ENCODE results near the gene MEF2D. TPM values are rescaled to one million over a fixed set of nuclear protein-coding genes. Genes with fewer than 3 reads are reported as not detected.

The MEF2D gene
- total and polyA plus RNA-seq, 7 experiments from 2014 or later: 4.5 to 190 (median 61.6) TPM

- CTCF ChIA-PET: interaction anchor here (0.7 to 4.8 kb wide), 8 partner anchors 9 to 236 kb away, joined by 3 to 22 read pairs (median 4); partner anchors contain the start of gene MEF2D
- peaks cover 0 to 1% (median 0%) of the 10 kb centered on the region in 11 donors for H3K9me3 Mint-ChIP-seq
- ATAC-seq (peak; percentile 30), DNase-seq (no peak)
- H3K36me3 Mint-ChIP-seq: peaks cover 5 to 14% (median 7%) of the 10 kb centered on the region in 5 donors
- no peaks in the 10 kb centered on the region for H3K27me3 Mint-ChIP-seq
- peaks cover 94 to 97% of the 10 kb centered on the region in 2 donors for H3K4me1 ChIP-seq (ENCODE audit: control insufficient read depth in 2 of 2, insufficient read depth in 2 of 2, low read length in 2 of 2)
- no peaks in the 10 kb centered on the region for H3K9me3 ChIP-seq (ENCODE audit: control insufficient read depth in 2 of 3, low read length in 3 of 3)
- H3K4me3 Mint-ChIP-seq: peak overlapping the region; percentile 26 to 88 (median 79)
- intact Hi-C loops (cut with micrococcal nuclease): no loop called here
- POLR2A ChIA-PET: interaction anchor here (0.5 to 16.2 kb wide), 7 partner anchors 9 to 365 kb away, joined by 3 to 256 read pairs (median 3); partner anchors contain the start of genes MEF2D and NAXE
- H3K27me3 ChIP-seq (ENCODE audit: control insufficient read depth in 2 of 2, insufficient read depth in 2 of 2, low read length in 2 of 2): no peaks in the 10 kb centered on the region
- H3K27ac Mint-ChIP-seq: peak overlapping the region; percentile 81 to 99 (median 93)
- peaks cover 0 to 4% (median under 1%) of the 10 kb centered on the region in 3 experiments for H3K36me3 ChIP-seq (ENCODE audit: control insufficient read depth in 2 of 3, insufficient read depth in 3 of 3, low read length in 3 of 3)
- no peak overlapping the region for H3K4me3 ChIP-seq (ENCODE audit: low read length)
- peaks cover 84 to 100% (median 97%) of the 10 kb centered on the region in 7 donors for H3K4me1 Mint-ChIP-seq
- peak overlapping the region; percentile 59 for H3K27ac ChIP-seq (ENCODE audit: low read depth, low read length)
Observed at GRCh38 chr1:156491151-156491949, 9.2 kb downstream of the MEF2D start.

- DNase-seq (no peak), ATAC-seq (no peak)
- H3K36me3 ChIP-seq (ENCODE audit: control insufficient read depth in 2 of 3, insufficient read depth in 3 of 3, low read length in 3 of 3): peaks cover 0 to 5% (median 4%) of the 10 kb centered on the region in 3 experiments
- peaks cover 87 to 97% of the 10 kb centered on the region in 2 donors for H3K4me1 ChIP-seq (ENCODE audit: control insufficient read depth in 2 of 2, insufficient read depth in 2 of 2, low read length in 2 of 2)
- H3K4me3 ChIP-seq (ENCODE audit: low read length): no peak overlapping the region
- peak overlapping the region; percentile 59 for H3K27ac ChIP-seq (ENCODE audit: low read depth, low read length)
- intact Hi-C loops (cut with micrococcal nuclease): no loop called here
- POLR2A ChIA-PET: interaction anchor here (0.6 to 16.2 kb wide), 6 partner anchors 9 to 101 kb away, joined by 3 to 256 read pairs (median 3); partner anchors contain the start of genes MEF2D and NAXE
- Mint-ChIP-seq H3K4me3 (peak overlapping the region; percentile 71 to 88 (median 82)), H3K27ac (peak overlapping the region; percentile 81 to 99 (median 93)), H3K9me3 (peaks cover 0 to 1% (median 0%) of the 10 kb centered on the region in 11 donors), H3K4me1 (peaks cover 82 to 98% (median 94%) of the 10 kb centered on the region in 7 donors), H3K36me3 (peaks cover 5 to 9% (median 8%) of the 10 kb centered on the region in 5 donors), H3K27me3 (no peaks in the 10 kb centered on the region)
- no peaks in the 10 kb centered on the region for H3K9me3 ChIP-seq (ENCODE audit: control insufficient read depth in 2 of 3, low read length in 3 of 3)
- H3K27me3 ChIP-seq (ENCODE audit: control insufficient read depth in 2 of 2, insufficient read depth in 2 of 2, low read length in 2 of 2): no peaks in the 10 kb centered on the region
- CTCF ChIA-PET: interaction anchor here (0.7 to 4.8 kb wide), 7 partner anchors 8 to 237 kb away, joined by 3 to 22 read pairs (median 4); partner anchors contain the start of gene MEF2D
Observed at GRCh38 chr1:156490401-156491032, 10.1 kb downstream of the MEF2D start.

- peak overlapping the region; percentile 26 for H3K4me3 ChIP-seq (ENCODE audit: low read length)
- H3K4me3 Mint-ChIP-seq: peak overlapping the region; percentile 71 to 88 (median 80)
- intact Hi-C loops (cut with micrococcal nuclease): loop anchor here (5.0 kb wide), 2 partner anchors 32 to 47 kb away; no protein-coding TSS in a partner anchor
Observed at GRCh38 chr1:156489935-156490293, 10.7 kb downstream of the MEF2D start.

GRCh38 chr1:156489166-156489934 is 11.2 kb downstream of the MEF2D start:
- peak overlapping the region; percentile 65 to 99 (median 94) for H3K27ac Mint-ChIP-seq
- Histone ChIP-seq H3K27ac (ENCODE audit: low read depth, low read length) (peak overlapping the region; percentile 59), H3K4me1 (ENCODE audit: control insufficient read depth in 2 of 2, insufficient read depth in 2 of 2, low read length in 2 of 2) (peaks cover 75 to 92% of the 10 kb centered on the region in 2 donors), H3K36me3 (ENCODE audit: control insufficient read depth in 2 of 3, insufficient read depth in 3 of 3, low read length in 3 of 3) (peaks cover 0 to 11% (median 0%) of the 10 kb centered on the region in 3 experiments), H3K4me3 (ENCODE audit: low read length) (peak overlapping the region; percentile 26), H3K27me3 (ENCODE audit: control insufficient read depth in 2 of 2, insufficient read depth in 2 of 2, low read length in 2 of 2) (no peaks in the 10 kb centered on the region), H3K9me3 (ENCODE audit: control insufficient read depth in 2 of 3, low read length in 3 of 3) (no peaks in the 10 kb centered on the region)
- H3K4me3 Mint-ChIP-seq: peak overlapping the region; percentile 74 to 88 (median 80)
- DNase-seq: peak in 6 of 9 donors; percentile 23 to 53 (median 36)
- intact Hi-C loops (cut with micrococcal nuclease): loop anchor here (5.0 kb wide), 2 partner anchors 33 to 48 kb away; no protein-coding TSS in a partner anchor
- H3K9me3 Mint-ChIP-seq: peaks cover 0 to 1% (median 0%) of the 10 kb centered on the region in 11 donors
- CTCF ChIA-PET: interaction anchor here (0.6 to 4.8 kb wide), 3 partner anchors 9 to 499 kb away, joined by 3 to 22 read pairs (median 8); partner anchors contain the start of gene MEF2D
- POLR2A ChIA-PET: interaction anchor here (0.8 to 16.2 kb wide), 4 partner anchors 11 to 102 kb away, joined by 3 to 256 read pairs (median 4); partner anchors contain the start of genes MEF2D and NAXE
- peak; percentile 53 for ATAC-seq
- H3K4me1 Mint-ChIP-seq: peaks cover 78 to 97% (median 90%) of the 10 kb centered on the region in 7 donors
- H3K27me3 Mint-ChIP-seq: no peaks in the 10 kb centered on the region
- peaks cover 0 to 10% (median 4%) of the 10 kb centered on the region in 5 donors for H3K36me3 Mint-ChIP-seq

More at GRCh38 chr1:156489935-156490293, 10.7 kb downstream of the MEF2D start:
- no peaks in the 10 kb centered on the region for H3K27me3 ChIP-seq (ENCODE audit: control insufficient read depth in 2 of 2, insufficient read depth in 2 of 2, low read length in 2 of 2)
- Mint-ChIP-seq H3K36me3 (peaks cover under 1 to 8% (median 5%) of the 10 kb centered on the region in 5 donors), H3K9me3 (peaks cover 0 to 1% (median 0%) of the 10 kb centered on the region in 11 donors), H3K27ac (peak overlapping the region; percentile 58 to 99 (median 94)), H3K4me1 (peaks cover 77 to 97% (median 90%) of the 10 kb centered on the region in 7 donors), H3K27me3 (no peaks in the 10 kb centered on the region)
- no peaks in the 10 kb centered on the region for H3K9me3 ChIP-seq (ENCODE audit: control insufficient read depth in 2 of 3, low read length in 3 of 3)
- POLR2A ChIA-PET: interaction anchor here (0.8 to 16.2 kb wide), 4 partner anchors 10 to 35 kb away, joined by 3 to 256 read pairs (median 5); partner anchors contain the start of gene MEF2D
- peaks cover 0 to 5% (median 1%) of the 10 kb centered on the region in 3 experiments for H3K36me3 ChIP-seq (ENCODE audit: control insufficient read depth in 2 of 3, insufficient read depth in 3 of 3, low read length in 3 of 3)
- CTCF ChIA-PET: interaction anchor here (0.6 to 4.8 kb wide), 5 partner anchors 7 to 500 kb away, joined by 3 to 22 read pairs (median 7); partner anchors contain the start of gene MEF2D
- ATAC-seq (no peak), DNase-seq (no peak)
- H3K4me1 ChIP-seq (ENCODE audit: control insufficient read depth in 2 of 2, insufficient read depth in 2 of 2, low read length in 2 of 2): peaks cover 81 to 97% of the 10 kb centered on the region in 2 donors
- H3K27ac ChIP-seq (ENCODE audit: low read depth, low read length): peak overlapping the region; percentile 59

- ATAC-seq (peak; percentile 10), DNase-seq (no peak)
- peaks cover 0 to 11% (median 4%) of the 10 kb centered on the region in 5 donors for H3K36me3 Mint-ChIP-seq
- peaks cover 68 to 86% of the 10 kb centered on the region in 2 donors for H3K4me1 ChIP-seq (ENCODE audit: control insufficient read depth in 2 of 2, insufficient read depth in 2 of 2, low read length in 2 of 2)
- peak overlapping the region; percentile 26 for H3K4me3 ChIP-seq (ENCODE audit: low read length)
- H3K27ac Mint-ChIP-seq: peak overlapping the region; percentile 65 to 99 (median 94)
- H3K9me3 Mint-ChIP-seq: peaks cover 0 to 1% (median 0%) of the 10 kb centered on the region in 11 donors
- peaks cover 0 to 17% (median 1%) of the 10 kb centered on the region in 3 experiments for H3K36me3 ChIP-seq (ENCODE audit: control insufficient read depth in 2 of 3, insufficient read depth in 3 of 3, low read length in 3 of 3)
- H3K9me3 ChIP-seq (ENCODE audit: control insufficient read depth in 2 of 3, low read length in 3 of 3): no peaks in the 10 kb centered on the region
- intact Hi-C loops (cut with micrococcal nuclease): loop anchor here (5.0 kb wide), 2 partner anchors 34 to 49 kb away; no protein-coding TSS in a partner anchor
- H3K27ac ChIP-seq (ENCODE audit: low read depth, low read length): peak overlapping the region; percentile 59
- H3K27me3 ChIP-seq (ENCODE audit: control insufficient read depth in 2 of 2, insufficient read depth in 2 of 2, low read length in 2 of 2): no peaks in the 10 kb centered on the region
- POLR2A ChIA-PET: interaction anchor here (0.9 to 16.2 kb wide), 3 partner anchors 11 to 103 kb away, joined by 3 to 256 read pairs (median 3); partner anchors contain the start of genes MEF2D and NAXE
- H3K27me3 Mint-ChIP-seq: no peaks in the 10 kb centered on the region
- H3K4me3 Mint-ChIP-seq: peak overlapping the region; percentile 71 to 88 (median 80)
- CTCF ChIA-PET: interaction anchor here (3.4 to 4.8 kb wide), 2 partner anchors 8 to 12 kb away, joined by 8 to 22 read pairs; partner anchors contain the start of gene MEF2D
- H3K4me1 Mint-ChIP-seq: peaks cover 80 to 97% (median 90%) of the 10 kb centered on the region in 7 donors
Observed at GRCh38 chr1:156488566-156489165, 11.9 kb downstream of the MEF2D start.
